Right lobe of liver (tissue), 4 donors: Measurements from ENCODE around the gene DTX3.

ENCODE experiments used
- POLR2A ChIP-seq: fragments of 450-650 bp; IDR thresholded peaks from one replicate; pipeline ENCODE4 v1.6.1; 2017; ENCODE audit warnings: antibody characterized with exemption, mild to moderate bottlenecking
- TF ChIP-seq, protein P1 (sequence below), 4 donors: fragments of 200-600 bp in 3 of 4; fragments of 450-650 bp in 1 of 4; IDR thresholded peaks; one replicate each; pipeline versions ENCODE4 v1.5.1 to v1.8.0; 2016 to 2022; ENCODE audit warnings: antibody characterized with exemption in 4 of 4, mild to moderate bottlenecking in 2 of 4
- donor health status: DM: no; HTN: no; CAD: no.
- donor health status: DM: no; HTN: no; CAD: no.
- donor health status: DM: no; HTN: yes; CAD: no.

GRCh38 chr12:57626111-57626920 is 21.7 kb downstream of the DTX3 start:
- TF ChIP-seq, protein P1, sequence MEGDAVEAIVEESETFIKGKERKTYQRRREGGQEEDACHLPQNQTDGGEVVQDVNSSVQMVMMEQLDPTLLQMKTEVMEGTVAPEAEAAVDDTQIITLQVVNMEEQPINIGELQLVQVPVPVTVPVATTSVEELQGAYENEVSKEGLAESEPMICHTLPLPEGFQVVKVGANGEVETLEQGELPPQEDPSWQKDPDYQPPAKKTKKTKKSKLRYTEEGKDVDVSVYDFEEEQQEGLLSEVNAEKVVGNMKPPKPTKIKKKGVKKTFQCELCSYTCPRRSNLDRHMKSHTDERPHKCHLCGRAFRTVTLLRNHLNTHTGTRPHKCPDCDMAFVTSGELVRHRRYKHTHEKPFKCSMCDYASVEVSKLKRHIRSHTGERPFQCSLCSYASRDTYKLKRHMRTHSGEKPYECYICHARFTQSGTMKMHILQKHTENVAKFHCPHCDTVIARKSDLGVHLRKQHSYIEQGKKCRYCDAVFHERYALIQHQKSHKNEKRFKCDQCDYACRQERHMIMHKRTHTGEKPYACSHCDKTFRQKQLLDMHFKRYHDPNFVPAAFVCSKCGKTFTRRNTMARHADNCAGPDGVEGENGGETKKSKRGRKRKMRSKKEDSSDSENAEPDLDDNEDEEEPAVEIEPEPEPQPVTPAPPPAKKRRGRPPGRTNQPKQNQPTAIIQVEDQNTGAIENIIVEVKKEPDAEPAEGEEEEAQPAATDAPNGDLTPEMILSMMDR (IDR thresholded peaks at IDR 0.05): no peak
- TF ChIP-seq POLR2A: no peak
